H7 (cell line): ENCODE results near the gene PIGQ. TPM values are rescaled to one million over a fixed set of nuclear protein-coding genes. Genes with fewer than 3 reads are reported as not detected.

ENCODE experiments used
- DNase-seq: peaks from one replicate; pipeline ENCODE4 v3.0.0; 2012
- H3K27me3 ChIP-seq: 2 replicates; pipeline ENCODE4 v1.6.0; 2011; ENCODE audit warnings: mild to moderate bottlenecking, low read length; ENCODE audit not compliant: control insufficient read depth, insufficient read depth
- H3K36me3 ChIP-seq: replicated peaks from 2 replicates; pipeline ENCODE4 v1.5.1; 2011; ENCODE audit warnings: low read length; ENCODE audit not compliant: control insufficient read depth, insufficient read depth
- H3K4me3 ChIP-seq: 2 replicates; pipeline ENCODE4 v1.5.1; 2011; ENCODE audit warnings: low read depth, mild to moderate bottlenecking, control low read depth, low read length, moderate library complexity; ENCODE audit not compliant: insufficient read depth
- total RNA-seq: library from RNA; depleted of rRNA; stranded (reverse); fragments of >200 nt; shearing (Covaris generic); gene quantifications from 2 replicates; pipeline ENCODE4 v1.2.3, GENCODE V29; 2014

The PIGQ gene
- total RNA-seq, 1 experiment from 2014 or later, result 44.6 TPM

- Histone ChIP-seq H3K4me3 (no peak overlapping the region), H3K27me3 (no peaks in the 10 kb centered on the region), H3K36me3 (no peaks in the 10 kb centered on the region)
- DNase-seq, result peak; percentile 71
These were observed 26.2 kb upstream of the PIGQ start for GRCh38 chr16:543301-544164.

- Histone ChIP-seq H3K27me3 (no peaks in the 10 kb centered on the region), H3K4me3 (no peak overlapping the region), H3K36me3 (no peaks in the 10 kb centered on the region)
- no peak for DNase-seq
These were observed 25.3 kb upstream of the PIGQ start for GRCh38 chr16:544517-544916.

GRCh38 chr16:546909-547770 lies 22.6 kb upstream of the PIGQ start:
- Histone ChIP-seq H3K36me3 (no peaks in the 10 kb centered on the region), H3K27me3 (no peaks in the 10 kb centered on the region), H3K4me3 (no peak overlapping the region)
- peak; percentile 93 for DNase-seq

GRCh38 chr16:548586-548985 lies 21.2 kb upstream of the PIGQ start:
- no peak for DNase-seq
- Histone ChIP-seq H3K36me3 (no peaks in the 10 kb centered on the region), H3K27me3 (no peaks in the 10 kb centered on the region), H3K4me3 (no peak overlapping the region)

- peak; percentile 94 for DNase-seq
- Histone ChIP-seq H3K36me3 (no peaks in the 10 kb centered on the region), H3K4me3 (no peak overlapping the region), H3K27me3 (no peaks in the 10 kb centered on the region)
These were observed 20.1 kb upstream of the PIGQ start for GRCh38 chr16:549544-550263.

- H3K36me3 ChIP-seq, result no peaks in the 10 kb centered on the region
These were observed 18.6 kb upstream of the PIGQ start for GRCh38 chr16:551210-551609.

GRCh38 chr16:552171-552570 lies 17.6 kb upstream of the PIGQ start:
- Histone ChIP-seq H3K4me3 (no peak overlapping the region), H3K36me3 (no peaks in the 10 kb centered on the region), H3K27me3 (no peaks in the 10 kb centered on the region)
- no peak for DNase-seq

More at GRCh38 chr16:551210-551609, 18.6 kb upstream of the PIGQ start:
- no peak for DNase-seq
- no peaks in the 10 kb centered on the region for H3K27me3 ChIP-seq
- H3K4me3 ChIP-seq, result no peak overlapping the region

- Histone ChIP-seq H3K4me3 (no peak overlapping the region), H3K36me3 (no peaks in the 10 kb centered on the region), H3K27me3 (peaks cover under 1% of the 10 kb centered on the region; the same call in 1 of the 2 replicates)
- no peak for DNase-seq
These were observed 16.0 kb upstream of the PIGQ start for GRCh38 chr16:553601-554296.

GRCh38 chr16:554297-554621 lies 15.5 kb upstream of the PIGQ start:
- DNase-seq, result no peak
- H3K4me3 ChIP-seq, result no peak overlapping the region
- peaks cover 6% of the 10 kb centered on the region for H3K27me3 ChIP-seq
- no peaks in the 10 kb centered on the region for H3K36me3 ChIP-seq

GRCh38 chr16:554640-555365 lies 15.0 kb upstream of the PIGQ start:
- H3K27me3 ChIP-seq, result peaks cover 11% of the 10 kb centered on the region
- peak; percentile 76 for DNase-seq

GRCh38 chr16:555528-556473 lies 14.0 kb upstream of the PIGQ start:
- DNase-seq, result peak; percentile 81
- Histone ChIP-seq H3K27me3 (peaks cover 17% of the 10 kb centered on the region), H3K4me3 (no peak overlapping the region), H3K36me3 (no peaks in the 10 kb centered on the region)

More at GRCh38 chr16:554640-555365, 15.0 kb upstream of the PIGQ start:
- Histone ChIP-seq H3K4me3 (no peak overlapping the region), H3K36me3 (no peaks in the 10 kb centered on the region)

GRCh38 chr16:556474-557173 lies 13.1 kb upstream of the PIGQ start:
- Histone ChIP-seq H3K4me3 (no peak overlapping the region), H3K36me3 (no peaks in the 10 kb centered on the region), H3K27me3 (peaks cover 25% of the 10 kb centered on the region)
- DNase-seq, result peak; percentile 82
